Activated T-cell treated with anti-CD3 and anti-CD28 coated beads, Interleukin-2, amount 50 U/mL, for 48 hours (primary cell): ENCODE results near the gene FAM174C.

Experiments
- DNase-seq, 2 experiments: peaks; one replicate each; pipeline ENCODE4 v3.0.0-alpha.2; 2020

Gene FAM174C

GRCh38 chr19:1275976-1276627, 772 bp downstream of the FAM174C start:
- DNase-seq: no peak

- DNase-seq: peak in 1 of 2 experiments; percentile 62
Observed at GRCh38 chr19:1276628-1277022, 1.3 kb downstream of the FAM174C start.

GRCh38 chr19:1277061-1277460, 1.7 kb downstream of the FAM174C start:
- DNase-seq: no peak

- no peak for DNase-seq
Observed at GRCh38 chr19:1278074-1278473, 2.7 kb downstream of the FAM174C start.

GRCh38 chr19:1278713-1279660, 3.7 kb downstream of the FAM174C start:
- DNase-seq: no peak

- peak; percentile 89 to 91 for DNase-seq
Observed at GRCh38 chr19:1279782-1280341, 4.5 kb downstream of the FAM174C start.

- no peak for DNase-seq
Observed at GRCh38 chr19:1280636-1281568, 5.6 kb downstream of the FAM174C start.

- no peak for DNase-seq
Observed at GRCh38 chr19:1281569-1282287, 6.4 kb downstream of the FAM174C start.

GRCh38 chr19:1282588-1283206, 7.4 kb downstream of the FAM174C start:
- no peak for DNase-seq

GRCh38 chr19:1283207-1283916, 8.0 kb downstream of the FAM174C start:
- no peak for DNase-seq

- DNase-seq: no peak
Observed at GRCh38 chr19:1283917-1284292, 8.6 kb downstream of the FAM174C start.

- DNase-seq: peak in 1 of 2 experiments; percentile 23
Observed at GRCh38 chr19:1284293-1284978, 9.1 kb downstream of the FAM174C start.

- peak in 1 of 2 experiments; percentile 26 for DNase-seq
Observed at GRCh38 chr19:1284979-1285736, 9.8 kb downstream of the FAM174C start.

GRCh38 chr19:1285737-1286360, 10.5 kb downstream of the FAM174C start, which contains the start of gene EFNA2:
Gene EFNA2, plus strand, starts transcription at chr19:1285873. Its CDS starts 296 bp downstream, at chr19:1286169.
- DNase-seq: peak in 1 of 2 experiments; percentile 21

- DNase-seq: peak in 1 of 2 experiments; percentile 18
Observed at GRCh38 chr19:1286487-1287353, 11.4 kb downstream of the FAM174C start.

GRCh38 chr19:1287354-1288225, 12.3 kb downstream of the FAM174C start:
- no peak for DNase-seq

GRCh38 chr19:1288226-1288612, 12.9 kb downstream of the FAM174C start:
- no peak for DNase-seq
